Ovary (tissue), 9 donors: ENCODE measurements around the gene GSTO1. TPM values are rescaled to one million over a fixed set of nuclear protein-coding genes. Genes with fewer than 3 reads are reported as not detected.
A peak's percentile ranks its signal among the peaks of the same experiment; 100 is the strongest.

Experiments used
- DNase-seq, 5 donors: peaks; one replicate each; pipeline ENCODE4 v3.0.0-alpha.2; 2019 to 2020
- H3K27ac ChIP-seq, 2 donors: fragments of 200-600 bp; one replicate each; pipeline versions ENCODE4 v1.5.1 to v1.8.0; 2019 to 2022
- H3K27me3 ChIP-seq: fragments of 200-600 bp; one replicate; pipeline ENCODE4 v1.8.0; 2022
- H3K36me3 ChIP-seq: fragments of 200-600 bp; sonication (generic); one replicate; pipeline ENCODE4 v1.5.1; 2019
- H3K4me1 ChIP-seq: one replicate; pipeline ENCODE4 v1.8.1; 2013; ENCODE audit warnings: mild to moderate bottlenecking, moderate library complexity; ENCODE audit not compliant: insufficient read depth
- H3K4me3 ChIP-seq: fragments of 200-600 bp; sonication (generic); one replicate; pipeline ENCODE4 v1.5.1; 2017
- H3K9me3 ChIP-seq, 2 donors: fragments of 200-600 bp in 1 of 2; sonication (generic) in 1 of 2; one replicate each; pipeline versions ENCODE4 v1.5.1 to v1.8.1; 2013 to 2019; ENCODE audit warnings: mild to moderate bottlenecking in 1 of 2, moderate library complexity in 1 of 2
- EP300 ChIP-seq: sonication (generic); formaldehyde crosslinking; IDR thresholded peaks from one replicate; pipeline ENCODE4 v1.6.1; 2017; ENCODE audit warnings: antibody characterized with exemption
- POLR2A ChIP-seq: fragments of 450-650 bp; IDR thresholded peaks from one replicate; pipeline ENCODE4 v1.6.1; 2017; ENCODE audit warnings: antibody characterized with exemption, mild to moderate bottlenecking, moderate library complexity
- WGBS, 3 donors: extraction: QIAGEN DNeasy Blood & Tissue Kit in 1 of 3; methylation state at CpG; one replicate each; pipeline versions ENCODE4 v1.1.5 to v1.1.7; 2013 to 2017; 5-methylcytosine and 5-hydroxymethylcytosine counted together
- intact Hi-C, 4 donors: fragments of 100-400 bp; cut with DNase I; formaldehyde crosslinking; loops; one replicate each; pipeline versions ENCODE4 v1.11.0 to v1.15.1; 2022 to 2023
- polyA plus RNA-seq, 2 donors: library from polyadenylated mRNA; stranded (reverse); fragments of 200-250 nt in 1 of 2; fragments of 350-450 nt in 1 of 2; fragmentation: Illumina TruSeq in 1 of 2; extraction: RNeasy Lipid Tissue Mini Kit (QIAGEN cat#74804) in 1 of 2; gene quantifications; one replicate each; pipeline ENCODE4 v1.2.3, GENCODE V29; 2013 to 2014
- total RNA-seq, 7 donors: library from RNA; depleted of rRNA in 2 of 7; stranded (reverse); fragments of >200 nt in 2 of 7; fragmentation: NEBNext Ultra II Directional in 3 of 7; extraction: Animal tissue kit (Norgen Biotek cat#: 25700) in 3 of 7; gene quantifications; one replicate each; pipeline versions ENCODE4 v1.1.0 to v1.2.4, GENCODE V29; 2016 to 2023
- TF ChIP-seq, protein P1 (sequence below), 3 donors: fragments of 450-650 bp in 2 of 3; fragments of 200-600 bp in 1 of 3; IDR thresholded peaks; one replicate each; pipeline versions ENCODE4 v1.5.1 to v1.8.0; 2016 to 2022; ENCODE audit warnings: antibody characterized with exemption in 3 of 3, mild to moderate bottlenecking in 1 of 3
- donor health status: DM: no; HTN: no; CAD: no; lungs with moderate emphysema.
- donor health status: DM: no; HTN: no; CAD: no.
- donor health status: Bipolar disorder and iron deficiency.
- donor health status: DM: yes; HTN: yes; CAD: no.
- donor health status: DM: no; HTN: no; CAD: no.
- donor health status: DM: yes; HTN: yes; CAD: no.

GSTO1 gene
- total and polyA plus RNA-seq, 9 donors: 58.7 to 125 (median 91.0) TPM

- Histone ChIP-seq H3K4me1 (no peaks in the 10 kb centered on the region), H3K36me3 (no peaks in the 10 kb centered on the region)
Measured at GRCh38 chr10:104264783-104265182, 10.1 kb downstream of the GSTO1 start.

GRCh38 chr10:104267721-104268404, 13.2 kb downstream of the GSTO1 start:
- peak overlapping the region; percentile 88 for H3K4me3 ChIP-seq
- no peak overlapping the region for H3K27ac ChIP-seq
- H3K9me3 ChIP-seq: no peaks in the 10 kb centered on the region
- H3K36me3 ChIP-seq: no peaks in the 10 kb centered on the region
- DNase-seq: no peak
- H3K4me1 ChIP-seq: no peaks in the 10 kb centered on the region
- H3K27me3 ChIP-seq: no peaks in the 10 kb centered on the region
- intact Hi-C loops: no loop called here
- WGBS, 3 donors: 91 to 92% (median 91%) methylated on average over 14 of the region's 14 CpGs
- TF ChIP-seq, protein P1, sequence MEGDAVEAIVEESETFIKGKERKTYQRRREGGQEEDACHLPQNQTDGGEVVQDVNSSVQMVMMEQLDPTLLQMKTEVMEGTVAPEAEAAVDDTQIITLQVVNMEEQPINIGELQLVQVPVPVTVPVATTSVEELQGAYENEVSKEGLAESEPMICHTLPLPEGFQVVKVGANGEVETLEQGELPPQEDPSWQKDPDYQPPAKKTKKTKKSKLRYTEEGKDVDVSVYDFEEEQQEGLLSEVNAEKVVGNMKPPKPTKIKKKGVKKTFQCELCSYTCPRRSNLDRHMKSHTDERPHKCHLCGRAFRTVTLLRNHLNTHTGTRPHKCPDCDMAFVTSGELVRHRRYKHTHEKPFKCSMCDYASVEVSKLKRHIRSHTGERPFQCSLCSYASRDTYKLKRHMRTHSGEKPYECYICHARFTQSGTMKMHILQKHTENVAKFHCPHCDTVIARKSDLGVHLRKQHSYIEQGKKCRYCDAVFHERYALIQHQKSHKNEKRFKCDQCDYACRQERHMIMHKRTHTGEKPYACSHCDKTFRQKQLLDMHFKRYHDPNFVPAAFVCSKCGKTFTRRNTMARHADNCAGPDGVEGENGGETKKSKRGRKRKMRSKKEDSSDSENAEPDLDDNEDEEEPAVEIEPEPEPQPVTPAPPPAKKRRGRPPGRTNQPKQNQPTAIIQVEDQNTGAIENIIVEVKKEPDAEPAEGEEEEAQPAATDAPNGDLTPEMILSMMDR (IDR thresholded peaks at IDR 0.05): no peak
- TF ChIP-seq POLR2A (no peak), EP300 (no peak)

More at GRCh38 chr10:104264783-104265182, 10.1 kb downstream of the GSTO1 start:
- DNase-seq: no peak
- no peak overlapping the region for H3K27ac ChIP-seq
- no peaks in the 10 kb centered on the region for H3K9me3 ChIP-seq
- H3K4me3 ChIP-seq: no peak overlapping the region
- WGBS, 3 donors: 88 to 89% (median 89%) methylated on average over 5 of the region's 5 CpGs
- intact Hi-C loops: no loop called here
- H3K27me3 ChIP-seq: no peaks in the 10 kb centered on the region
- TF ChIP-seq, protein P1 (IDR thresholded peaks at IDR 0.05): no peak
- no peak for TF ChIP-seq POLR2A
- TF ChIP-seq EP300: no peak

DNA sequence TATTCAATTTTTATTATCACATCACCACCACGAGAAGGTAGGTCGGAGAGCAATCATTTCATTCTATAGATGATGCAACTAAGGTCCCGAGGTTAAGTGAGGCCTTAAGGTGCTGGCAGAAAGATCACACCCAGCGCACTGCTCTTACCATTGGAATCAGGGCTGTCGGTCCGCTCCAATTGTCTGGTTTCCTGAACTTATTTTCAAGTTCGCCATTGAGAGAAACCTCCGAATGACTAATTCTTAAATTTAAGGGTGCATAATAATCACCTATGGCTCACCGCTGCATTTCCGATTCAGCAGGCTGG, 13.7 kb downstream of the GSTO1 start:
- intact Hi-C loops: no loop called here
- Histone ChIP-seq H3K27me3 (no peaks in the 10 kb centered on the region), H3K4me1 (no peaks in the 10 kb centered on the region), H3K9me3 (no peaks in the 10 kb centered on the region), H3K4me3 (peak overlapping the region; percentile 88), H3K27ac (peak overlapping the region in 1 of 2 donors; percentile 40), H3K36me3 (no peaks in the 10 kb centered on the region)
- WGBS, 3 donors: 5 to 9% (median 7%) methylated on average over 10 of the region's 10 CpGs
- TF ChIP-seq, protein P1 (IDR thresholded peaks at IDR 0.05): no peak
- TF ChIP-seq POLR2A (no peak), EP300 (no peak)
- no peak for DNase-seq

DNA sequence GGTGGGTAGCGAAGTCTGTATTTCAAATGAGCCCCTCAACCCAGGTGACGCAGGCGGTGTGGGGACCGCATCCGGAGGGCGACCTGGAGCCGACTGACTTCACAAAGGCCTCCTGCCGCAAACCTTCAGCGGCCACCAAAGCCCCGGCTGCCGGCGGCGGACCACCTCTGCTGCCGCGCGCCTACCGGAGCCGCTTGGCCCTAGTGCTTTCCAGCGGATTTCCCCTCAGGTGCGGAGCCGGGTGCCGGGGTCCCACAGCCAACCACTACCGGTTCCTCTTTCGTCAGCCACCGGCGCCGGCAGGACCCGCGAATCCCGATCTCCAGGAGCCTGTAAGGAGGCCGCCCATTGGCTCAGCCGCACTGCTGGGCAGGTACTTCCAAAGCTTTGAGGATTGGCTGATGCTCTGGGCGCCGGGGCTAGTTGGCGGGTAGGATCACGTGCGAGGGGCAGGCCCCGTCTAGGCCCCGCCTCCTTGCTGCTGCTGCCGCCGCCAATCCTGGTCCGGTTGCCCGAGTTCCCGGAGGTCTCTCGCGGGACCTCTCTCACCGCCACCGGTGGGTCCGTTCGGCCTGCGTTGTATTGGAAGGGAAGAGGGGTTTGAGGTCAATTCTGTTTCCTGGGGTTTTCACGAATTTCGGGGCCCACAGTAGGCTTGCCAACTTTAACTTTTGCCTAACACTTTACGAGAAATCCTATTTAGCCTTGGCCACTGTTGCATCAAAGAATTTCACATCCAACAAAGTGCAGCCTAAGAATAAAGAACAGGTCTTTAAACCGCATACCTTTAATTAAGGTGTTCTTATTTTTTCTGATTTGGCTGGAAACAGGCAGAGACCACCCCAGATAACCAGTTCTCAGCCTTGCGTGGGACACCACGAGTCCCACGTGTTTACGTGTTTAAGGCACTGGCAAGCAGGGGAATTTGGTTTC, 14.3 kb downstream of the GSTO1 start, which contains the start of gene GSTO2:
GSTO2 (plus strand) TSS at position 472 of the 933 bp plus-strand sequence. CDS start 5,732 bp downstream, outside the sequence.
- H3K4me3 ChIP-seq: peak within 1 kb of the TSS; percentile 88
- H3K36me3 ChIP-seq: no peaks in the 10 kb centered on the region
- TF ChIP-seq EP300: no peak
- TF ChIP-seq POLR2A: peak; percentile 85
- no peaks in the 10 kb centered on the region for H3K9me3 ChIP-seq
- peak; percentile 98 to 99 (median 99) for DNase-seq
- H3K27me3 ChIP-seq: no peaks in the 10 kb centered on the region
- intact Hi-C loops: no loop called here
- H3K4me1 ChIP-seq: no peaks in the 10 kb centered on the region
- WGBS, 3 donors: 0 to 1% (median 1%) methylated on average over 56 to 59 of the region's 59 CpGs
- peak within 1 kb of the TSS; percentile 24 to 50 for H3K27ac ChIP-seq
